HEK293T (cell line): ENCODE data around the gene FILIP1L.

Source experiments
- BHLHE40 ChIP-seq: fragments of 450-650 bp; IDR thresholded peaks from 2 replicates; pipeline ENCODE4 v1.6.1; 2016; ENCODE audit warnings: mild to moderate bottlenecking, moderate library complexity, borderline replicate concordance
- ELF4 ChIP-seq: fragments of 450-650 bp; IDR thresholded peaks from 2 replicates; pipeline ENCODE4 v1.6.1; 2017; ENCODE audit warnings: antibody characterized with exemption
- FOXM1 ChIP-seq: fragments of 450-650 bp; IDR thresholded peaks from 2 replicates; pipeline ENCODE4 v1.6.1; 2017; ENCODE audit warnings: mild to moderate bottlenecking, borderline replicate concordance
- HDGF ChIP-seq: fragments of 450-650 bp; IDR thresholded peaks from 2 replicates; pipeline ENCODE4 v1.6.1; 2017; ENCODE audit warnings: antibody characterized with exemption, borderline replicate concordance
- SP1 ChIP-seq: fragments of 450-650 bp; IDR thresholded peaks from 2 replicates; pipeline ENCODE4 v1.6.1; 2017
- SUZ12 ChIP-seq: fragments of 450-650 bp; IDR thresholded peaks from 2 replicates; pipeline ENCODE4 v1.6.1; 2016; ENCODE audit warnings: mild to moderate bottlenecking
- TARDBP ChIP-seq: fragments of 450-650 bp; IDR thresholded peaks from 2 replicates; pipeline ENCODE4 v1.6.1; 2016
- ZNF384 ChIP-seq: fragments of 450-650 bp; IDR thresholded peaks from 2 replicates; pipeline ENCODE4 v1.6.1; 2016
- TF ChIP-seq, protein P1 (sequence below): fragments of 450-650 bp; IDR thresholded peaks from 2 replicates; pipeline ENCODE4 v1.6.1; 2016

- TF ChIP-seq FOXM1 = no peak
- TF ChIP-seq SP1 = no peak
- no peak for TF ChIP-seq HDGF
- TF ChIP-seq, protein P1, sequence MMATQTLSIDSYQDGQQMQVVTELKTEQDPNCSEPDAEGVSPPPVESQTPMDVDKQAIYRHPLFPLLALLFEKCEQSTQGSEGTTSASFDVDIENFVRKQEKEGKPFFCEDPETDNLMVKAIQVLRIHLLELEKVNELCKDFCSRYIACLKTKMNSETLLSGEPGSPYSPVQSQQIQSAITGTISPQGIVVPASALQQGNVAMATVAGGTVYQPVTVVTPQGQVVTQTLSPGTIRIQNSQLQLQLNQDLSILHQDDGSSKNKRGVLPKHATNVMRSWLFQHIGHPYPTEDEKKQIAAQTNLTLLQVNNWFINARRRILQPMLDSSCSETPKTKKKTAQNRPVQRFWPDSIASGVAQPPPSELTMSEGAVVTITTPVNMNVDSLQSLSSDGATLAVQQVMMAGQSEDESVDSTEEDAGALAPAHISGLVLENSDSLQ = no peak
- no peak for TF ChIP-seq ELF4
- TF ChIP-seq BHLHE40 = no peak
- TF ChIP-seq ZNF384 = no peak
- no peak for TF ChIP-seq SUZ12
- no peak for TF ChIP-seq TARDBP
Observed at GRCh38 chr3:100122321-100122720, 8.0 kb upstream of the FILIP1L start.
